ENCODE data around the gene IGSF9B.

Gene IGSF9B

DNA sequence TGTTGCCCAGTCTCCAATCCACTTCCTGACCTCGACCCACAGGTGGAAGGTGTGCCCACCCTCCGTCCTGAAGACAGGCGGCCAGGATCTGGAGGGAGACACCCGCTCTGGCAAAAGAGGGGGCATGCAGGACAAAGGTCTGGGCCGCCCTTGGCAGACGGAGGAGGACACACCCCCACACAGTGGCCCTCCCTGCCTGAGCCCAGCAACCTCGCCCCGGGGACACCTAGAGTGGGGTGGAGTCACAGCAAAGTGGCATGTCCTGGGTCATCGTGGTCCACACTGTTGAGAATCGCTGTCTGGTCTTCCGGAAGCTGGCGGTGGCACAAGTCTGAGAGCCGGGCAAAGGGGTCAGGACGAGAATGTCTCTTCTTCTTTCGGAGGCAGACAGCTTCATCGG lies 47.9 kb downstream of the IGSF9B start:
- no peaks in the 10 kb centered on the region for H3K36me3 ChIP-seq (ENCODE audit: control insufficient read depth in 2 of 2, insufficient read depth in 2 of 2, low read length in 2 of 2)
- no peaks in the 10 kb centered on the region for H3K9me3 ChIP-seq (ENCODE audit: control insufficient read depth in 2 of 2, low read length in 2 of 2)
- H3K9ac ChIP-seq (ENCODE audit: low read depth in 1 of 2, low read length in 2 of 2) = no peak overlapping the region
- H3K27ac ChIP-seq (ENCODE audit: low read depth in 2 of 2, low read length in 2 of 2) = no peak overlapping the region
- no peak overlapping the region for H3K4me3 ChIP-seq (ENCODE audit: low read length in 2 of 2)
- H3K27me3 ChIP-seq (ENCODE audit: control insufficient read depth in 2 of 2, insufficient read depth in 2 of 2, low read length in 2 of 2) = no peaks in the 10 kb centered on the region
- no peaks in the 10 kb centered on the region for H3K4me1 ChIP-seq (ENCODE audit: control insufficient read depth in 2 of 2, insufficient read depth in 2 of 2, low read length in 2 of 2)

DNA sequence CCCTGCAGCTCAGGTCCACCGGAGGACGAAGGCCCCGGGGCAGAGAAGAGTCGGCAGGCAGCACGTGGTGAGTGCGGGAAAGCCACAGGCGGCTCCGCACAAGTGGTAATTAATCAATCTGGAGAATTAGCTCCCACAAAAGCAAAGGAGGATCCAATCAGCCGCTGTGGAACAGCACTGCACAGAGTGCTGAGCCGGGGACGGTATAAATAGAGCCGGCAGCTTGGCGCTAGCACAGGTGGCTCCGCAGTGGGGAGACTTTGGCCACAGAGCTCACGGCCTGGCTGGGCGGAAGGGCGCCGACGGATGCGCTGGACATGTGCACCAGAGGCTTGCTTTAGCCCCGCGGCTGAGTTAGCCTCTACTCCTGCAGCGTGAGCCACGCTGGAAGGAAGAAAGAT lies 48.9 kb downstream of the IGSF9B start:
- H3K4me1 ChIP-seq (ENCODE audit: control insufficient read depth in 2 of 2, insufficient read depth in 2 of 2, low read length in 2 of 2) = no peaks in the 10 kb centered on the region
- H3K9ac ChIP-seq (ENCODE audit: low read depth in 1 of 2, low read length in 2 of 2) = no peak overlapping the region
- H3K4me3 ChIP-seq (ENCODE audit: low read length in 2 of 2) = no peak overlapping the region
- no peaks in the 10 kb centered on the region for H3K9me3 ChIP-seq (ENCODE audit: control insufficient read depth in 2 of 2, low read length in 2 of 2)
- no peaks in the 10 kb centered on the region for H3K36me3 ChIP-seq (ENCODE audit: control insufficient read depth in 2 of 2, insufficient read depth in 2 of 2, low read length in 2 of 2)
- H3K27me3 ChIP-seq (ENCODE audit: control insufficient read depth in 2 of 2, insufficient read depth in 2 of 2, low read length in 2 of 2) = no peaks in the 10 kb centered on the region
- H3K27ac ChIP-seq (ENCODE audit: low read depth in 2 of 2, low read length in 2 of 2) = no peak overlapping the region

DNA sequence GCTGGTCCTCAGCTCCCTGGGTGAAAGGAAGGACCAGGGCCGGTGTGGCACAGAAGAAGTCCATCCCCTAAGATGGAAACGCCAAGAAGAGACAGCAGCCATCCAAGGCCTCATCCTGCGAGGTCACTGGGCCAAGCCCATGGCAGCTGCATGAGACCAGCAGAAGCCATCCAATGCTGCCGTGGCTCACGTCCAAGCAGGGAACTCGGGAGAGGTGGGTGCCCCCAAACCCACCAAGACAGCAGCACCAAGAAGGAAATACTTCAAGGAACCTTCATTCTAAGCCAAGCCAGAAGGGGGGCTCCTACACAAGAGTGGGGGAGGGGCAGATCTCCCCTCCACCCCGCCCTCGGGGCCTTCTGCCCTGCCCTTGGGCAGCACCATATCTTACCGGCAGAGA lies 49.6 kb downstream of the IGSF9B start:
- no peak overlapping the region for H3K4me3 ChIP-seq (ENCODE audit: low read length in 2 of 2)
- H3K9ac ChIP-seq (ENCODE audit: low read depth in 1 of 2, low read length in 2 of 2) = no peak overlapping the region

DNA sequence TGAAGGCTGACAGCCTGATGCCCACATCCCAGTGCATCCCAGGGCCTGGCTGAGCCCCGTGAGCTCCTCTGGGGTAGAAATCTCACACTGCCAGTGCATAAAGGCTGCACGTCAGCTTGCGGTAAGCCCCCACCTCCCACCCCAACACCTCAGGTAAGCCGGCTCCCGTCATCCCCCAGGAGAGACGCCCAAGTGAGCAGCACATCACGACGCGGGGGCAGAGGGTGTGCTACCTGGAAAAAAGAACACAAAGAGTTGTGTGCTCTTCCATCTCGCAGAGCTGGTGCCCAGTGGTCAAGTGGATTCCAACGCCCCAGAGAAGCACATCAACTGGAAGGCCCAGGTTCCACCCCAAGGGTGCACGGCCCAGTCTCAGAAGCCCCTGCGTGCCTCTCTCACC lies 50.0 kb downstream of the IGSF9B start:
- Histone ChIP-seq H3K27ac (ENCODE audit: low read depth in 2 of 2, low read length in 2 of 2) (no peak overlapping the region), H3K27me3 (ENCODE audit: control insufficient read depth in 2 of 2, insufficient read depth in 2 of 2, low read length in 2 of 2) (no peaks in the 10 kb centered on the region), H3K4me3 (ENCODE audit: low read length in 2 of 2) (no peak overlapping the region), H3K4me1 (ENCODE audit: control insufficient read depth in 2 of 2, insufficient read depth in 2 of 2, low read length in 2 of 2) (no peaks in the 10 kb centered on the region), H3K9ac (ENCODE audit: low read depth in 1 of 2, low read length in 2 of 2) (no peak overlapping the region), H3K36me3 (ENCODE audit: control insufficient read depth in 2 of 2, insufficient read depth in 2 of 2, low read length in 2 of 2) (no peaks in the 10 kb centered on the region), H3K9me3 (ENCODE audit: control insufficient read depth in 2 of 2, low read length in 2 of 2) (no peaks in the 10 kb centered on the region)

More for the DNA sequence above, 49.6 kb downstream of the IGSF9B start:
- H3K27ac ChIP-seq (ENCODE audit: low read depth in 2 of 2, low read length in 2 of 2) = no peak overlapping the region
- no peaks in the 10 kb centered on the region for H3K4me1 ChIP-seq (ENCODE audit: control insufficient read depth in 2 of 2, insufficient read depth in 2 of 2, low read length in 2 of 2)
- H3K9me3 ChIP-seq (ENCODE audit: control insufficient read depth in 2 of 2, low read length in 2 of 2) = no peaks in the 10 kb centered on the region
- H3K36me3 ChIP-seq (ENCODE audit: control insufficient read depth in 2 of 2, insufficient read depth in 2 of 2, low read length in 2 of 2) = no peaks in the 10 kb centered on the region
- no peaks in the 10 kb centered on the region for H3K27me3 ChIP-seq (ENCODE audit: control insufficient read depth in 2 of 2, insufficient read depth in 2 of 2, low read length in 2 of 2)

DNA sequence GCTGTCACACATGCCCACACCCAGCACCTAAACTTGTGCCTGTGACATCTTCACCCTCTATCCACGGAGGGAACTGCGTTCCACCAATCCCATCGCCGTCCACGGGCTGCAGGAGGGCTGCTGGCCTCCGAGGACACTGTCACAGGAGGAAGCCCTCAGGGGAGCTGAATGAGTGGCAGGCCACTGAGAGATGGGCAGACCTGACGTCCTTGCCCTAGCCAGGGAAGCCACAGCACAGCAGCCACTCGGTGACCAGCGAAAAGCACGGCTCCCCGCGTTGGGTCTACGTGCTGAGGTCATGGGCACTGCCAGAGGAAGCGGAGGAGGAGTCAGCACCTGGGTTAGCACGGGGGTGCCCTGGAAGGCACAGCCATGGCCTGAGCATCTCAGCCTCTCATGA lies 50.5 kb downstream of the IGSF9B start:
- Histone ChIP-seq H3K9me3 (ENCODE audit: control insufficient read depth in 2 of 2, low read length in 2 of 2) (no peaks in the 10 kb centered on the region), H3K36me3 (ENCODE audit: control insufficient read depth in 2 of 2, insufficient read depth in 2 of 2, low read length in 2 of 2) (no peaks in the 10 kb centered on the region), H3K4me1 (ENCODE audit: control insufficient read depth in 2 of 2, insufficient read depth in 2 of 2, low read length in 2 of 2) (no peaks in the 10 kb centered on the region), H3K9ac (ENCODE audit: low read depth in 1 of 2, low read length in 2 of 2) (no peak overlapping the region), H3K4me3 (ENCODE audit: low read length in 2 of 2) (no peak overlapping the region), H3K27ac (ENCODE audit: low read depth in 2 of 2, low read length in 2 of 2) (no peak overlapping the region), H3K27me3 (ENCODE audit: control insufficient read depth in 2 of 2, insufficient read depth in 2 of 2, low read length in 2 of 2) (no peaks in the 10 kb centered on the region)

DNA sequence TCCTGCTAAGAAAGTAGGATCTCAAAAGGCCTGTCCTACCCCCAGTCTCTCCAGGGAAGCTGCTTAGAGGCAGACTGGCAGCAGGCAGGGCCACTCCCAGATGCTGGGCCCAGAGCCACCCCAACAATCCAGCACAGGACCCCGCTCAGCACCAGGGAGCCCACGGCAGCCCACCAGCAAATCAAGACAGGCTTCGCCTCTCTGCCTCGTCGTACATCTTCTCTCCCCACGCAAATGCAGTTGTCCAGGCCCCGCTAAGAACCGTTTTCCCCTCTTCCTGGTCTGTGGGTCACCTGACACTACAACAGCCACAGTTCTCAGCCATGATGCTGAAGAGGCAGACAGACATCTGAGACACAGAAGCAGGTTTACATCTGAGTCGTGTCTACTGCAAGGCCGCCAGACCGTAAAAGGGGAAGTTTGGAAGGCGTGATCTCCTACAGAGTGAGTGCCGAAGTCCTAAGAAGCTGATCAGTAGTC lies 51.1 kb downstream of the IGSF9B start:
- H3K4me3 ChIP-seq (ENCODE audit: low read length in 2 of 2) = no peak overlapping the region

DNA sequence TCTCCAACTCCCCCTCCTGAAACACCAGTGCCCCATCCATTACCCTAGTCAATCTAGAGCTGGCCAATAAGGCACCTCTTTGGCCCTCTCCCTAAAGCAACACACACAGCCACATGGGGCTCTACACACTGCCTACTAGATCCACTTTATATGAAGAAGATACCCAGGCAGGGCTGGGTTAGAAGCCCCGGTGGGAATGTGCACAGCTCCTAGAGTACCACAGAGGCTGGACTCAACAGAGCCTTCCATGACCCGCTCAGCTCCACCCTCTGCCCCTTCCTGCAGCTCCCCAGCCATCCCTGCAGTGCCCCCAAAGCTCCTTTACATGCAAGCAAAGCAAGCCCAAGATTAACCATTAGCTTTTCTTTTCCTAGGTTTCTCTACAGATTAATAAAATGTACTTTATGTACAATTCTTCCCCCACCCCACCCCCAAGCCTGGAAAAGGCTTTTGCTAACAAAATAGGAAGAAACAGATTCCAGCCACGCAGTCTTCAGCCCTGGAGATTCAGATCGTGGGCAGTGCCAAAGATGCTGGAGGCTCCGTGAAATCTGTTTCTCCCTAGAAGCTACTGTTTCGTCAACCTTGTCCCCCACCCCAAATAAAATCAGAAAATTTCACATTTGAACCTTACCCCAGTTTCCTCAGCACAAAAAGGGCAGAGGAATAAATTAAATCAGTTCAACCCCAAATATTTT lies 51.8 kb downstream of the IGSF9B start:
- H3K36me3 ChIP-seq (ENCODE audit: control insufficient read depth in 2 of 2, insufficient read depth in 2 of 2, low read length in 2 of 2) = no peaks in the 10 kb centered on the region
- H3K4me3 ChIP-seq (ENCODE audit: low read length in 2 of 2) = no peak overlapping the region
- H3K9me3 ChIP-seq (ENCODE audit: control insufficient read depth in 2 of 2, low read length in 2 of 2) = no peaks in the 10 kb centered on the region
- no peaks in the 10 kb centered on the region for H3K27me3 ChIP-seq (ENCODE audit: control insufficient read depth in 2 of 2, insufficient read depth in 2 of 2, low read length in 2 of 2)
- H3K27ac ChIP-seq (ENCODE audit: low read depth in 2 of 2, low read length in 2 of 2) = no peak overlapping the region
- H3K4me1 ChIP-seq (ENCODE audit: control insufficient read depth in 2 of 2, insufficient read depth in 2 of 2, low read length in 2 of 2) = no peaks in the 10 kb centered on the region
- H3K9ac ChIP-seq (ENCODE audit: low read depth in 1 of 2, low read length in 2 of 2) = no peak overlapping the region

More for the DNA sequence above, 51.1 kb downstream of the IGSF9B start:
- Histone ChIP-seq H3K9ac (ENCODE audit: low read depth in 1 of 2, low read length in 2 of 2) (no peak overlapping the region), H3K9me3 (ENCODE audit: control insufficient read depth in 2 of 2, low read length in 2 of 2) (no peaks in the 10 kb centered on the region), H3K27me3 (ENCODE audit: control insufficient read depth in 2 of 2, insufficient read depth in 2 of 2, low read length in 2 of 2) (no peaks in the 10 kb centered on the region), H3K27ac (ENCODE audit: low read depth in 2 of 2, low read length in 2 of 2) (no peak overlapping the region), H3K4me1 (ENCODE audit: control insufficient read depth in 2 of 2, insufficient read depth in 2 of 2, low read length in 2 of 2) (no peaks in the 10 kb centered on the region), H3K36me3 (ENCODE audit: control insufficient read depth in 2 of 2, insufficient read depth in 2 of 2, low read length in 2 of 2) (no peaks in the 10 kb centered on the region)

DNA sequence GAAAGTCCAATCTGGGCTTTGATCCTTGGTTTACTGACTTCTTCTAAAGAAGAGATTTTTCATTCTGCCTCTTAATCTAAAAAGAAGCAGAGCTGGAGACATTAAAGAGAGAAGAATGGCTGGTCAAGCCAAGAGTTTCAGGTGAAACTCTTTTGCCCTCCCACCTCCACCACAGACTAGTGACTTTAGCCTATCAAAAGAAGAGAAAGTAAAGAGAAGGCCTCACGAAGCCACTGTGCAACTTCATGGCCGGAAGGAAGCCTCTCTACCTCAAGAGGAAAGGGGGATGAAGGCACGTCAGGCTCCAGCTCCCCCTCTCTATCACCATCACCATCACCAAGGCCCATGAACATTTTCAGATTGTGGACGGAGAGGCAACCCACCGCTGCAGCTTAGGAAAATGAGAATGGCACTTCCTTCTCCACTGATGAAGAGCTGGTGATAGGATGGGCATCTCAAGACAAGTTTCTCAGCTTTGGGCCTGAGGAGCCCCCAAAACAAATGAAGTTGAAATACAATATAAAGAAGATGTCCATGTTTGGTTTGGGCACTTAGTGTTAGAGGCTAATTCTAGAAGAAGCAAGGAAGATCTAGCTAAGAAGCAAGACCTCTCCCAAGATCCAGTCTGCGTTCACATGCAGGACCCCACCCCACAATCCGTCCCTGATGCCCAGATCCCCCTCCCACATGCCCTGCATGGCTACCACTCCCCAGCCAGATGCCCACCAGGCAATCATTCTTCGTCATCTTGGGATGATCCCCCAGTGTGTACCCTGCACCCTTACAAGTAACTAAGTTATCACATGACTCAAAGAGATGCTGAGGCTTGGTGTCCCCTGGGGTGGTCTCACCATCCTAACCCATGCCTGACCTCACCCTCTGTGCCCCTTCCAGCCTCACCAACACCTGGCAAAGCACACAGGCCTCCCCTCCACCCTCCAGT lies 52.6 kb downstream of the IGSF9B start:
- no peak overlapping the region for H3K27ac ChIP-seq (ENCODE audit: low read depth in 2 of 2, low read length in 2 of 2)
- no peaks in the 10 kb centered on the region for H3K36me3 ChIP-seq (ENCODE audit: control insufficient read depth in 2 of 2, insufficient read depth in 2 of 2, low read length in 2 of 2)
- no peaks in the 10 kb centered on the region for H3K27me3 ChIP-seq (ENCODE audit: control insufficient read depth in 2 of 2, insufficient read depth in 2 of 2, low read length in 2 of 2)
- no peaks in the 10 kb centered on the region for H3K9me3 ChIP-seq (ENCODE audit: control insufficient read depth in 2 of 2, low read length in 2 of 2)
- H3K4me1 ChIP-seq (ENCODE audit: control insufficient read depth in 2 of 2, insufficient read depth in 2 of 2, low read length in 2 of 2) = no peaks in the 10 kb centered on the region
- no peak overlapping the region for H3K4me3 ChIP-seq (ENCODE audit: low read length in 2 of 2)
- no peak overlapping the region for H3K9ac ChIP-seq (ENCODE audit: low read depth in 1 of 2, low read length in 2 of 2)

DNA sequence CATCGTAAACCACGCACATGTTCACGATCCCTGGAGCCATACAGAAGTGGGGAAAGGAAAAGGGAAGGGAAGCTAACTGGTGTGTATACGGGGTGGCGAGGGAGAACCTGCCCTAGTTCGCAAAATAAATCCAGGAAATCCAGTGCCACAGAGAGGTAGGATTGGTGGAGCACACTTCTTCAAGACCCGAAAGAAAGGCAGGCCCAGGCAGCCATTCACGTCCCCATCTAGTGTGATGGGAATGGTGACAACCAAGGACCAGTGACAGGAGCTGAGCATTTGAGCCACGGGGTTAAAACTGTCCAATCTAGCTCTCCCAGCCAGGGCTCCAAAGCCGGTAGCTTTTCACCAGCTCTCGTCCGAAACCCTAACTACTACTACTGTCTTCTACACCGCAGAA lies 53.7 kb downstream of the IGSF9B start:
- Histone ChIP-seq H3K4me3 (ENCODE audit: low read length in 2 of 2) (no peak overlapping the region), H3K4me1 (ENCODE audit: control insufficient read depth in 2 of 2, insufficient read depth in 2 of 2, low read length in 2 of 2) (no peaks in the 10 kb centered on the region), H3K27ac (ENCODE audit: low read depth in 2 of 2, low read length in 2 of 2) (no peak overlapping the region), H3K9me3 (ENCODE audit: control insufficient read depth in 2 of 2, low read length in 2 of 2) (no peaks in the 10 kb centered on the region), H3K27me3 (ENCODE audit: control insufficient read depth in 2 of 2, insufficient read depth in 2 of 2, low read length in 2 of 2) (no peaks in the 10 kb centered on the region), H3K9ac (ENCODE audit: low read depth in 1 of 2, low read length in 2 of 2) (no peak overlapping the region), H3K36me3 (ENCODE audit: control insufficient read depth in 2 of 2, insufficient read depth in 2 of 2, low read length in 2 of 2) (no peaks in the 10 kb centered on the region)

DNA sequence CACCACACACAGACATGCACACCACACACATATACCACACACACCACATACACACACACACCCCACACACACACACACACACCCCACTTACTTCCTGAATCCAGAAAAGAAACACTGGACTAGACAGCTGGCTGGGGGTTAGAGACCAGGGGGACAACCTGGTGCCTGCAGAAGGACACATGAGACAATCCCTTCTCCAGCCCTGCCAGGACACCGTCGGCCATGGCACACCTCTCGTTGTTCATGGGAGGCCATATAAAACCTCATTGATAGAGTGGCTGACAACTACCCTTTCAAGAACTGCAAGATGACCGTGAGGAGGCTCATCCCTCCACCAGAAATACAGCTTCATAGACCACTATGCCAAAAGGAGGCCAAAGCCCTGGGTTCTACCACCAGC lies 54.3 kb downstream of the IGSF9B start:
- no peaks in the 10 kb centered on the region for H3K36me3 ChIP-seq (ENCODE audit: control insufficient read depth in 2 of 2, insufficient read depth in 2 of 2, low read length in 2 of 2)
- H3K4me3 ChIP-seq (ENCODE audit: low read length in 2 of 2) = no peak overlapping the region
- no peaks in the 10 kb centered on the region for H3K9me3 ChIP-seq (ENCODE audit: control insufficient read depth in 2 of 2, low read length in 2 of 2)
- no peaks in the 10 kb centered on the region for H3K4me1 ChIP-seq (ENCODE audit: control insufficient read depth in 2 of 2, insufficient read depth in 2 of 2, low read length in 2 of 2)
- no peak overlapping the region for H3K9ac ChIP-seq (ENCODE audit: low read depth in 1 of 2, low read length in 2 of 2)
- no peaks in the 10 kb centered on the region for H3K27me3 ChIP-seq (ENCODE audit: control insufficient read depth in 2 of 2, insufficient read depth in 2 of 2, low read length in 2 of 2)
- H3K27ac ChIP-seq (ENCODE audit: low read depth in 2 of 2, low read length in 2 of 2) = no peak overlapping the region

Measured in mucosa of rectum (tissue), 2 donors.